MM.1S (cell line): ENCODE data around the gene FLT1.

Experiments used
- DNase-seq: peaks from one replicate; pipeline ENCODE4 v3.0.0-alpha.2; 2015
- H2AFZ ChIP-seq: fragments of 300-600 bp; sonication (generic); 2 replicates; pipeline ENCODE4 v1.6.0; 2016; ENCODE audit warnings: antibody characterized with exemption, low read length
- H3F3A ChIP-seq: fragments of 300-600 bp; sonication (generic); 2 replicates; pipeline ENCODE4 v1.6.1; 2016; ENCODE audit warnings: mild to moderate bottlenecking, antibody characterized with exemption, low read length, moderate library complexity, mixed read lengths; ENCODE audit not compliant: insufficient read depth
- H3K27ac ChIP-seq: fragments of 300-600 bp; sonication (generic); 2 replicates; pipeline ENCODE4 v1.5.1; 2016; ENCODE audit warnings: mild to moderate bottlenecking, low read length
- H3K27me3 ChIP-seq: fragments of 300-600 bp; sonication (generic); replicated peaks from 2 replicates; pipeline ENCODE4 v1.6.0; 2016; ENCODE audit warnings: low read length; ENCODE audit not compliant: insufficient read depth
- H3K36me3 ChIP-seq: fragments of 300-600 bp; sonication (generic); replicated peaks from 2 replicates; pipeline ENCODE4 v1.6.1; 2016; ENCODE audit warnings: mild to moderate bottlenecking, low read length, mixed read lengths; ENCODE audit not compliant: insufficient read depth
- H3K4me1 ChIP-seq: fragments of 300-600 bp; sonication (generic); 2 replicates; pipeline ENCODE4 v1.6.1; 2016; ENCODE audit warnings: low read length, mixed read lengths
- H3K4me2 ChIP-seq: fragments of 300-600 bp; sonication (generic); 2 replicates; pipeline ENCODE4 v1.6.0; 2016; ENCODE audit warnings: low read depth, low read length
- H3K4me3 ChIP-seq: fragments of 300-600 bp; sonication (generic); 2 replicates; pipeline ENCODE4 v1.5.1; 2016; ENCODE audit warnings: low read length, mixed read lengths
- H3K79me2 ChIP-seq: fragments of 300-600 bp; sonication (generic); 2 replicates; pipeline ENCODE4 v1.6.1; 2016; ENCODE audit warnings: mixed run types, low read length, mixed read lengths
- H3K9ac ChIP-seq: fragments of 300-600 bp; sonication (generic); 2 replicates; pipeline ENCODE4 v1.6.1; 2016; ENCODE audit warnings: low read length, mixed read lengths
- H3K9me2 ChIP-seq: fragments of 300-600 bp; sonication (generic); replicated peaks from 2 replicates; pipeline ENCODE4 v1.6.1; 2016; ENCODE audit warnings: mild to moderate bottlenecking, low read length, mixed read lengths; ENCODE audit not compliant: insufficient read depth
- H3K9me3 ChIP-seq: fragments of 300-600 bp; sonication (generic); replicated peaks from 2 replicates; pipeline ENCODE4 v1.6.1; 2016; ENCODE audit warnings: mild to moderate bottlenecking, low read length, mixed read lengths; ENCODE audit not compliant: insufficient read depth
- H4K20me1 ChIP-seq: fragments of 300-600 bp; sonication (generic); 2 replicates; pipeline ENCODE4 v1.6.1; 2016; ENCODE audit warnings: mild to moderate bottlenecking, low read length, moderate library complexity, mixed read lengths; ENCODE audit not compliant: insufficient read depth
- CTCF ChIP-seq: fragments of 300-600 bp; sonication (generic); IDR thresholded peaks from 2 replicates; pipeline ENCODE4 v1.5.1; 2016; ENCODE audit warnings: antibody characterized with exemption, low read length, mixed read lengths
- EZH2 ChIP-seq: fragments of 300-600 bp; sonication (generic); optimal IDR thresholded peaks from 2 replicates; pipeline ENCODE3; 2017; ENCODE audit warnings: low read depth, mild to moderate bottlenecking, antibody characterized with exemption, low read length, mixed read lengths
- EZH2phosphoT487 ChIP-seq: fragments of 300-600 bp; sonication (generic); IDR thresholded peaks from 2 replicates; pipeline ENCODE4 v1.6.1; 2018; ENCODE audit warnings: antibody characterized with exemption, low read length

The FLT1 gene

GRCh38 chr13:28257305-28257704 is 237.6 kb downstream of the FLT1 start:
- Histone ChIP-seq H3K4me3 (no peak overlapping the region), H3K4me1 (no peaks in the 10 kb centered on the region), H3K9me2 (no peaks in the 10 kb centered on the region), H3K9ac (no peak overlapping the region), H3K36me3 (no peaks in the 10 kb centered on the region), H2AFZ (no peak overlapping the region), H3K79me2 (no peaks in the 10 kb centered on the region), H4K20me1 (no peaks in the 10 kb centered on the region), H3K27me3 (no peaks in the 10 kb centered on the region), H3K9me3 (no peaks in the 10 kb centered on the region), H3K27ac (no peak overlapping the region), H3K4me2 (no peak overlapping the region), H3F3A (no peaks in the 10 kb centered on the region)
- DNase-seq: no peak
- TF ChIP-seq CTCF: no peak
- no peak for TF ChIP-seq EZH2
- TF ChIP-seq EZH2phosphoT487: no peak

- Histone ChIP-seq H3K4me1 (peaks cover 4% of the 10 kb centered on the region; the same call in 1 of the 2 replicates), H3F3A (no peaks in the 10 kb centered on the region), H3K9me3 (no peaks in the 10 kb centered on the region), H3K9me2 (no peaks in the 10 kb centered on the region), H2AFZ (no peak overlapping the region), H3K79me2 (no peaks in the 10 kb centered on the region), H3K27me3 (no peaks in the 10 kb centered on the region), H3K9ac (no peak overlapping the region), H4K20me1 (no peaks in the 10 kb centered on the region), H3K27ac (no peak overlapping the region), H3K36me3 (no peaks in the 10 kb centered on the region), H3K4me3 (no peak overlapping the region), H3K4me2 (no peak overlapping the region)
- TF ChIP-seq EZH2phosphoT487 (no peak), EZH2 (no peak), CTCF (no peak)
- no peak for DNase-seq
Measured at GRCh38 chr13:28252547-28252946, 242.4 kb downstream of the FLT1 start.

- no peaks in the 10 kb centered on the region for H4K20me1 ChIP-seq
- DNase-seq: peak; percentile 10
- no peaks in the 10 kb centered on the region for H3K79me2 ChIP-seq
- no peak overlapping the region for H3K9ac ChIP-seq
- H3K27me3 ChIP-seq: no peaks in the 10 kb centered on the region
- H3K4me3 ChIP-seq: no peak overlapping the region
- H3K9me3 ChIP-seq: no peaks in the 10 kb centered on the region
- H3F3A ChIP-seq: no peaks in the 10 kb centered on the region
- no peak overlapping the region for H3K27ac ChIP-seq
- H3K36me3 ChIP-seq: no peaks in the 10 kb centered on the region
- H2AFZ ChIP-seq: no peak overlapping the region
- H3K9me2 ChIP-seq: no peaks in the 10 kb centered on the region
- peak overlapping the region; percentile 33; the same call in 1 of the 2 replicates for H3K4me2 ChIP-seq
- H3K4me1 ChIP-seq: peaks cover 4% of the 10 kb centered on the region; the same call in 1 of the 2 replicates
- no peak for TF ChIP-seq EZH2
- TF ChIP-seq EZH2phosphoT487: no peak
- no peak for TF ChIP-seq CTCF
Measured at GRCh38 chr13:28251466-28251865, 243.5 kb downstream of the FLT1 start.
